ENCODE data around the gene CCT6B.
"Not testable (repeated sequence)": the region's sequence is repeated elsewhere in the genome, so short reads cannot be mapped to it uniquely, and the experiment has no call there.

Gene CCT6B

DNA sequence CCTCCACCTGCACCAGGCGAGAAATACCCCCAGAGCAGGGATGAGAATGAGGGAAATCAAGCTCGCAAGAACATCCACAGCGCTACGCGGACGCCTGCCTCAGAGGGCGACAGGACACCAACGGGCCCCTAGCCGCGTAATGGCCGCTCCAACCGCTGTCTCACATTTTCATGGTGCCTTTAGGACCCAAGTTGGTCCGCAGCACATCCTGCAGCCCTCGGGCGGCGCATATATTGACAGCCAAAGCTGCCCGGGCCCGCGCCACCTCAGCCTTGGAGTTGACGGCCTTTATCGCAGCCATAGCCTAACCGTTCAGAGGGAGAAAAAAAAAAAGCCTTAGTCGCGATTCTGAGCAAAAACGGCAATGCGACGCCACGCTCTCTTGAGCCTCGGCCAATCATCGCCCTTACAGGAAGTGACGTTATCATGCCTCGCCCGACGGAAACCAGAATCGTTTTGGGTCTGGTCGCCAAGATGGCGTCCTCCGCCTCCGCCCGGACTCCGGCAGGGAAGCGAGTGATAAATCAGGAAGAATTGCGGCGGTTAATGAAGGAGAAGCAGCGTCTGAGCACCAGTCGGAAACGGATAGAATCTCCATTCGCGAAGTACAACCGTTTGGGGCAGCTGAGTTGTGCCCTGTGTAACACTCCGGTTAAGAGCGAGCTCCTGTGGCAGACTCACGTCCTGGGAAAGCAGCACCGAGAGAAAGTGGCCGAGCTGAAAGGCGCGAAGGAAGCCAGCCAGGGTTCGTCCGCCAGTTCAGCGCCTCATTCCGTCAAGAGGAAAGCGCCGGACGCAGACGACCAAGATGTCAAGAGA lies at the start of gene CCT6B, which contains the start of gene ZNF830:
Gene CCT6B, minus strand, starts transcription at position 368 of the 819 bp plus-strand sequence. Its CDS starts 67 bp downstream, at position 301.
Gene ZNF830, plus strand, starts transcription at position 448 of the 819 bp plus-strand sequence. Its CDS starts 27 bp downstream, at position 475.
- peak; percentile 87 for DNase-seq

DNA sequence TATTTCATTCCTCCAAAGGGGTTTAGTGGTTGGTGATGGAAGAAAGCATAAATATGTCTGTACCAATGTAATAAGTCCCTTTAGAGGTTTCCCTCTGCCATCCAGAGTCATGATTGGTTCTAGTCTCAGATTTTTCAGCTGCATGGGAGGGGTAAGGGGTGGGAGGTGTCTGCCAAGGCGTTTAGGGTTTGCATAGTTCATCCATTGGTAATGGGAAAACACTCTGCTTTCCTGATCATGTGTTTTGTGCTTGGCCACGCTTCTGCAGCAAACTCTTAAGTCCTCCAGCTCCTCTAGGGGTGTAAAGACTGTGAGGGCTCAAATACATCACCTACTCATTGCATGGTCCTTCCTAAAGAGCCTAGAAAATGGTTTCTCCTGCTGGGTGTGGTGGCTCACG lies 48.8 kb upstream of the CCT6B start:
- DNase-seq: no peak

DNA sequence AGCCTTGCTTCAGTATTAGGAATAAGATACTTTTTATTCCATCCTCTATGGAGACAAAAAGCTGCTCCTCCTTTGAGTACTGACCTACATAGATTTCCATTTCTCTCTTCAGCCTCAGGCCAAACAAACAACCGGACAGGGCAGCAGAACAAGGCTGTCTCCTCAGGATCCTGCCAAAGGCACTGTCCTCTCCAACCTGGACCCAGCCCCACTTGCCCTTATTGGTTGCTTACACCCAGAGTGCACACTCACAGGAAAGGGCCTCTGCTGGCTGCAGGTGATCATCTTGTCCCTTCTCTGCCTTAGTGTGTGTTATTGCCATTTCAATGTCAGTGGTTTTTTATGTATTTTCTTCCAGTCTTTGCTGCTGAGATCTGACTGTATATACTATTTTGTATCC lies 45.7 kb upstream of the CCT6B start:
- no peak for DNase-seq

DNA sequence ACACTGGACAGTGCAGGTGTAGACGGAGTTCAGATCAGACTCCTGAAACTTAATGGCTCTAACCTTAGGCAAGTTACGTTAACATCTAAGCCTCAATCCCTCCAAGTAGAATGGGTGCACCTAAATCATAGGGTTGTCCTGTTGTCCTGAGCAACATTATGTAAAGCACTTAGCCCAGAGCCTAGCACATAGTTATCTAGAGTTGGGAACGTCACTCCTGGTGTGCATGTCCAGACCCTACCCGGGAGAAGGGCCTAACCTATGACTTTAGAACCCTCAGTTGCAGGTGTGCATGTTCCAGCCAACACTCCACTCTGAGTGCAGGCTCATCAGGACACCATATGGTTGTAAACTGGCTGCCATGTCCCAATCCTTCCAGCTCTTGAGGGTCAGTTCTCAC lies 45.1 kb upstream of the CCT6B start:
- DNase-seq: no peak

DNA sequence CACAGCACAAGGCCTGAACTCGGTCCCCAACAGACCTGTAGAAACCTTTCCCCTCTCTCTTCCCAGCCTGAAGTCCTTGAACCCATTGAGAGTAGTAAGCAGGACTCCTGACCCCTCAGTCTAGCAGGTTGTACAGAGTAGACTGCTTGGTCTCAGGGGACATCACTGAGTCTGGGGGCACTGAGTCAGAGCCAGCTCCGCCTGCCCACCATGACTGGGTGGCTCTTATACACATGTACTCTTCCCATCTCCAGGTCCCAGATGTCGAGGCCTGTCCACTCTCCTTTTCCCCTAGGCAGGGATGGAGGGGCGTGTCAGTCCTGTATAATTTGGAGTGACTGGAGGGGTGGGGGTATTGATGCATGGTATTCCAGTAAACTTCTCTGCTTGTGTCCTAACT lies 42.5 kb upstream of the CCT6B start:
- DNase-seq: no peak

DNA sequence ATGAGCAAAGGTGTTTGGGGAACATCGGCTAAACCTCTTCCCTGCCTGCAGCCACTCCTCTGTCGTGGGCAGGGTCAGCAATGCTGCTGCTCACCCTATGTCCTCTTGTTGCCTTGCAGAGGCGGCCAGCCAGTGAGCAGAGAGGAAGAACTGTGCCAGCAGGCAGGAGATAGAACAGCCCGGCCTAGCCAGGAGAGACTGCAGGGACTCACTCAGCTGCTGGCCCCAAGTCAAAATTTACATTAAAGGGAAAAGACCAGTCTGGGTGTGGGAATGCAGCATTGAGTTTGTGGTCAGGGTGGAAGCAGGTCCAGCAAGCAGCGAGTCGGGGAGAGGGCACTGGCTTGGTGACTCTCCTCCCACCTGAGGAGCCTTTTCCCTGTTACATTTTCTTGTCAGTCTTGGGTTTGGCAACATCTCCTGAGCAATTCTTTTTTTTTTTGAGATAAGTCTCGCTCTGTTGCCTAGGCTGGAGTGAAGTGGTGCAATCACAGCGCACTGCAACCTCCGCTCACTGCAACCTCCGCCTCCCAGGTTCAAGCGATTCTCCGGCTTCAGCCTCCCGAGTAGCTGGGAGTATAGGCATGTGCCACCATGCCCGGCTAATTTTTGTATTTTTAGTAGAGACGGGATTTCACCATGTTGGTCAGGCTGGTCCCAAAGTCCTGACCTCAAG lies 41.8 kb upstream of the CCT6B start:
- no peak for DNase-seq

DNA sequence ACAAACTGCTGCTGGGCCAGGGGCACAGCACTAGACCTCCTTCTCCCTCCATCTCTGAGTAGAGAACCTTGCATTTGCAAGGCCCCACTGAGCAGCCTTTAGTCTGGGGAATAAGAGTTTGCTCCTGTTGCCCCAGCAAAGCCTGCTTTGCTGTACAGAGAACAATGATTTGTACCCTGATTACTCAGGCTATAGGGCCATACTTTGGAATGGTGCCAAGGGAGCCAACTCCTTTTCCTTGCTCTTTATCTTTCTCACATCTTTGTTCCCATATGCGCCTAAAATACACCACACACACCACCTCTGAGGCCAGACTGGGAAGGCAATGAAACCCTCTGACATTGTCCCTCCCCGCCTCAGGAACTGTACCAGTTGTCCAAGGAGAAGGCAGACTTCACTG lies 40.3 kb upstream of the CCT6B start:
- no peak for DNase-seq

GRCh38 chr17:35000965-35001364 lies 39.7 kb upstream of the CCT6B start:
- DNase-seq: not testable (repeated sequence)

DNA sequence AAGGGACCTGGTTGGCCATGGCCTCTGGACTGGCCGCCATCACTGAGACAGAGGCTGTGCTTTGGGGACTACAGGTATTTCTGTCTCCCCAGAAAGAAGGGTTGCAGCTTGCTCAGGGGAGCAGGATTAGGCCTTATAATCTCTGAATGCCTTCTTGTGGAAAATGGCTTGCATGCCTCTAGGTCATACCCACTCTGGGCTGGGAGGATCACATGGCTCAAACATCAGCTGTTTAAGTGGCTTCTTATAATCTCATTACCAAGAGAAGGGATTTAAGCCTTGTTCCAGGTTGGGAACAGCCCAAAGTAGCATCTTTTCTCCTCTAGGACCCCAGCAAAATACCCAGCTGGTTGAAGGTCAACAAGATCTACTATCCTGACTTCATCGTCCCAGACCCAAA lies 38.2 kb upstream of the CCT6B start:
- no peak for DNase-seq

DNA sequence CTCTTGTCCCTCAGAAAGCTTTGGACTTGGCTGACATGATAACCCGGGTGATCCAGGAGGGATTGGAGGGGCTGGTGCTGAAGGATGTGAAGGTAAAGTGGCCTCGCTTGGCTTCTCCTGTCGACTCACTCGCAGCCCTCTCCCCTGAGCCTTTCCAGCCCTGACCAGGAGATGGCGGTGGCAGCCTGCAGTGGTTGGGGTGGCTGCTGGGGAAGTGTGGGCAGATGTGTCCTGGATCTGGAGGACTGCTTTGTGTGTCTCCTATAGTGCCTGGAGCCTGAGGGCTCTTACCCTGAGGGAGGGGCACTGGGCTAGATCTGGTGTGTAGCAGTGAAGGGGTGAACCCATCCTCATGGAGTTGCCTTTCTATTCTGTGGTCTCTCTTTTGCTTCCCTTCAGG lies 36.9 kb upstream of the CCT6B start:
- peak; percentile 80 for DNase-seq

DNA sequence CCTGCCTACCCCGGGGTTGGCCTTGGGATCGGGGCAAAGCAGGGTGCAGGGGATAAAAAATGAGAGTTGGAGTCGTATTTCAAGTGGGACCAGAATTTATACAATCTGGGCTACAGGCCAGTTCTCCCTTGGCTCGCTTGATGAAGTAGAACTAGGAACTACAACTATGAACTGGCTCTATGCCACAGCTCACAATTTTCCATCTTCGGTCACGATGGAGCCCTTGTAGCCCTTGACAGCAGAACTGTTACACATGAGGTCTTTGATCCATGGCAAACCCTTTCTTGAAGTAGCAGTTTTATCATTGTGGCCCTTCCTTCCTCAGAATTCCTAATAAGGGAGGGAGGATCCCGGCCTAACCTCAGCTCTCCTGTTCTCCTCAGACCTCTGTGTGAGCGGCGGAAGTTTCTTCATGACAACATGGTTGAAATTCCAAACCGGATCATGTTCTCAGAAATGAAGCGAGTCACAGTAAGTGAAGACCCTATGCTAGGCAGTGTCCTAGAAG lies 36.1 kb upstream of the CCT6B start:
- DNase-seq: no peak

GRCh38 chr17:34996422-34997285 lies 35.4 kb upstream of the CCT6B start:
- no peak for DNase-seq

DNA sequence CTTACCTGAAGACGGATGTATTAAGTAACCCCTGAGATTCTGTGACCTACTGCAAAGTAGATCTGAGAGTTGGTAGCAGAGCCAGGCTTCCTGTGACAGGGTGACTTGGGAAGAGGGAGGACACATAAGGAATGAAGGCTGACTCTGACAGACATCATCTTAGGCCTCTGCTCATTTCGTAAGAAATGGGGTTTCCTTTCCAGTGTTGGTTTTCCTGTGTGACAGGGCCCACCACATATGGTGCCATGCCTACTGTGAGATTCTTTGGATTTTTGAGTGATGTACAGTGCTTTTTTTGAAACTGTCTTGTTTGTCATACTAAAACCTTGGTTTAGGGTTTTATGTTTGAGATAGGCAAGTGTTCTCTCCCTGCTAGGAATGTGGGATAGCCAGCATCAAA lies 31.8 kb upstream of the CCT6B start:
- DNase-seq: no peak

DNA sequence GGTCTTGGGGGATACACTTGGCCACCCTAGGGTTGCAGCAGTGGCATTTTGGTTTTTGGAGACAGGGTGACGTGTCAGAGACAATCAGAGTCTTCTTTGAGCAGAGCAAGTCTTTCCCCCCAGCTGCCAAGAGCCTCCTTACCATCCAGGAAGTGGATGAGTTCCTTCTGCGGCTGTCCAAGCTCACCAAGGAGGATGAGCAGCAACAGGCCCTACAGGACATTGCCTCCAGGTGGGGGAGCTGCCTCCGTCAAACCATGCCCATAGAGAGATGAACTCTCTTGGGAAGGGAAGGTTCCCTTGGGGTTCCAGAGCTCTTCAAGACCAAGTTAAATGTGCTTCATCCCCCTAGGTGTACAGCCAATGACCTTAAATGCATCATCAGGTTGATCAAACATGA lies 30.3 kb upstream of the CCT6B start:
- no peak for DNase-seq

- no peak for DNase-seq
These were observed 29.7 kb upstream of the CCT6B start for GRCh38 chr17:34990921-34991365.

DNA sequence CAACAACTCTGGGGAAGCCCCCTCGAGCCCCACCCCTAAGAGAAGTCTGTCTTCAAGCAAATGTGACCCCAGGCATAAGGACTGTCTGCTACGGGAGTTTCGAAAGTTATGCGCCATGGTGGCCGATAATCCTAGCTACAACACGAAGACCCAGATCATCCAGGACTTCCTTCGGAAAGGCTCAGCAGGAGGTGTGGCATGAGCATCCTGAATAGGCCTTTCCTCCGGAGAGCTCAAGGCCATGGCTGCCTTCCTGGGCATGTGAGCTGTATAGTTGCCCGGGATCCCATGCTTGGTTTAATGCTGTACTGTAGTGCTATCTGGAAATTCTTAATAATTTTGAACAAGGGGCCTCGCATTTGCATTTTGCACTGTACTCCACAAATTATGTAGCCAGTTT lies 28.2 kb upstream of the CCT6B start:
- no peak for DNase-seq

DNA sequence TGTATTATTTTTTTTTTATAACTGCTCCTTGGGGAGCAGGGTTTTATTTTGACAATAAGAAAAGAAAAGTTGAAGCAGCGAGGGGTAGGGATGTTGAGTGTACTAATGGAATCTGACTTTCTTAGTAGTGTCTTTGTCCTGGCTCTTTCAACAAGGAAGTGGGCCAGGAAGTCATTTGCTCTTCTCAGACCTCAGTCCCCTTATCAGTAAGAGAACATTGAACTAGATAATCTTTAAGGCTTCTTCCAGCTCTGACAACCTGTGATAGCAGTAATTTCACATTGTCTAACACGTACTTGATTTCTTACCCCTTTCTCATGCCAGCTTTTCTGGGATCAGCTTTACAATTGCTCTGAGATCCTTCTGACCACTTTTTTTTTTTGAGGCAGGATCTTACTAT lies 27.4 kb upstream of the CCT6B start:
- no peak for DNase-seq

- no peak for DNase-seq
These were observed 26.0 kb upstream of the CCT6B start for GRCh38 chr17:34987232-34987631.

- no peak for DNase-seq
These were observed 20.4 kb upstream of the CCT6B start for GRCh38 chr17:34981538-34982241.

GRCh38 chr17:34980681-34981537 lies 19.6 kb upstream of the CCT6B start:
- DNase-seq: peak; percentile 53

DNA sequence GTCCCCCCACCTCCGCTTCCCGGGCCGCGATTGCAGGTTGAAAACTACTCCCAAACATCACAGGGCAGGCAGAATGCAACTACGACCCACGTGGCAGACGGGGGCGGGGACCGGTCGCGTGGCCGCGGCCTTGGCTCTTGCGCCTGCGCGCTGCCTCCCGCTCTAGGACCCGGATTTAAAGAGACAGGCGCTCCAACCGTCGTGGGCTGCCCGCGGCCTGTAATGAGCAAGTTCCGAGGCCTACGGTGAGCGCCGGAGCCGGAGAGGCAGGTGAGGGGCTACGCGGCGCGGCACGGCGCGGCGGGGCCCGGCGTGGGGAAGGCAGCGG lies 19.1 kb upstream of the CCT6B start, which contains the start of gene LIG3:
Gene LIG3, plus strand, starts transcription at position 160 of the 328 bp plus-strand sequence. CDS start 2,494 bp downstream, outside the sequence.
- peak; percentile 92 for DNase-seq

Measured in activated CD4-positive, alpha-beta T cell treated with anti-CD3 and anti-CD28 coated beads, Interleukin-2, amount 50 U/mL, for 1 hour (primary cell).